Prostate gland (tissue), 2 donors: ENCODE results near the gene GALNT4.

Source experiments
- CTCF ChIP-seq, 4 experiments: fragments of 200-600 bp in 2 of 4; fragments of 450-650 bp in 2 of 4; sonication (generic) in 2 of 4; IDR thresholded peaks; 1 replicate in 3 of 4; 2 replicates in 1 of 4; pipeline ENCODE4 v1.5.1; 2016 to 2019; ENCODE audit warnings: antibody characterized with exemption in 4 of 4, mild to moderate bottlenecking in 2 of 4, moderate library complexity in 2 of 4
- POLR2A ChIP-seq: fragments of 450-650 bp; IDR thresholded peaks from one replicate; pipeline ENCODE4 v1.6.1; 2016; ENCODE audit warnings: antibody characterized with exemption, mild to moderate bottlenecking

GRCh38 chr12:89486264-89486663, 38.3 kb downstream of the GALNT4 start:
- no peak for TF ChIP-seq POLR2A
- no peak for TF ChIP-seq CTCF (IDR thresholded peaks at IDR 0.05)
